Choroid plexus epithelial cell (primary cell): ENCODE results near the gene DCP1A.
"Not testable (repeated sequence)": the region's sequence is repeated elsewhere in the genome, so short reads cannot be mapped to it uniquely, and the experiment has no call there.

Experiments
- DNase-seq: peaks from one replicate; pipeline ENCODE4 v3.0.0-alpha.2; 2010; ENCODE audit warnings: low read depth
- H3K4me3 ChIP-seq: 2 replicates; pipeline ENCODE4 v1.5.1; 2011; ENCODE audit warnings: low read depth, mild to moderate bottlenecking, control low read depth, low read length, moderate library complexity
- TF ChIP-seq, protein P1 (sequence below): conservative IDR thresholded peaks from 2 replicates; pipeline ENCODE4 v1.5.1; 2011; ENCODE audit warnings: low read depth, mild to moderate bottlenecking, control low read depth, inconsistent platforms, low read length, moderate library complexity

DCP1A gene

GRCh38 chr3:53331871-53332270 lies 15.5 kb downstream of the DCP1A start:
- no peak overlapping the region for H3K4me3 ChIP-seq
- TF ChIP-seq, protein P1, sequence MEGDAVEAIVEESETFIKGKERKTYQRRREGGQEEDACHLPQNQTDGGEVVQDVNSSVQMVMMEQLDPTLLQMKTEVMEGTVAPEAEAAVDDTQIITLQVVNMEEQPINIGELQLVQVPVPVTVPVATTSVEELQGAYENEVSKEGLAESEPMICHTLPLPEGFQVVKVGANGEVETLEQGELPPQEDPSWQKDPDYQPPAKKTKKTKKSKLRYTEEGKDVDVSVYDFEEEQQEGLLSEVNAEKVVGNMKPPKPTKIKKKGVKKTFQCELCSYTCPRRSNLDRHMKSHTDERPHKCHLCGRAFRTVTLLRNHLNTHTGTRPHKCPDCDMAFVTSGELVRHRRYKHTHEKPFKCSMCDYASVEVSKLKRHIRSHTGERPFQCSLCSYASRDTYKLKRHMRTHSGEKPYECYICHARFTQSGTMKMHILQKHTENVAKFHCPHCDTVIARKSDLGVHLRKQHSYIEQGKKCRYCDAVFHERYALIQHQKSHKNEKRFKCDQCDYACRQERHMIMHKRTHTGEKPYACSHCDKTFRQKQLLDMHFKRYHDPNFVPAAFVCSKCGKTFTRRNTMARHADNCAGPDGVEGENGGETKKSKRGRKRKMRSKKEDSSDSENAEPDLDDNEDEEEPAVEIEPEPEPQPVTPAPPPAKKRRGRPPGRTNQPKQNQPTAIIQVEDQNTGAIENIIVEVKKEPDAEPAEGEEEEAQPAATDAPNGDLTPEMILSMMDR, result no peak
- no peak for DNase-seq

GRCh38 chr3:53329897-53330296 lies 17.4 kb downstream of the DCP1A start:
- H3K4me3 ChIP-seq, result no peak overlapping the region
- DNase-seq, result no peak
- TF ChIP-seq, protein P1, result no peak

GRCh38 chr3:53328746-53329145 lies 18.6 kb downstream of the DCP1A start:
- DNase-seq, result no peak
- no peak overlapping the region for H3K4me3 ChIP-seq
- TF ChIP-seq, protein P1, result no peak

- not testable (repeated sequence) for H3K4me3 ChIP-seq
- DNase-seq, result peak; percentile 43
Measured at GRCh38 chr3:53327986-53328385, 19.4 kb downstream of the DCP1A start.

- TF ChIP-seq, protein P1, result no peak
- no peak overlapping the region for H3K4me3 ChIP-seq
- no peak for DNase-seq
Measured at GRCh38 chr3:53324105-53324504, 23.2 kb downstream of the DCP1A start.

GRCh38 chr3:53320697-53321096 lies 26.6 kb downstream of the DCP1A start:
- DNase-seq, result peak; percentile 69
- H3K4me3 ChIP-seq, result no peak overlapping the region
- TF ChIP-seq, protein P1, result no peak

DNA sequence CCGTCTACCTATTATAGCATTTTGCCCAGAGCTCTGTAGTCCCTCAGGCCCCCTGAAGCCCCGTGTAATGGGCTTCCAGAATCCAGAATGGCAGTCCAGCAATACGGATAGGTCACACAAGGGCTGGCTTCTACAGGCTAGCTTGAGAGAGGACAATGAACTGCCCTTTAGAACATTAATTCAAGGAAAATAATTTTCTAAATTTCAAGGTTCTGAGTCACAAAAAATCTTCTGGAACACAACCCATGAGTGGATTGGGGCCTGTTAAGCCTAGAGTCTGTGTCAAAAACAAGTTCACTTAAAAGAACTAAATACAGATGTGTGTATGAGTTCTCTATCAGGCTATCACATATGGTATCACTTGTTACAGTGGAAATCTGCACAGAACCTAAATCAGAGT lies 28.8 kb downstream of the DCP1A start:
- DNase-seq, result peak; percentile 69
- H3K4me3 ChIP-seq, result no peak overlapping the region
- TF ChIP-seq, protein P1, result no peak

GRCh38 chr3:53312832-53313231 lies 34.5 kb downstream of the DCP1A start:
- DNase-seq, result no peak
- H3K4me3 ChIP-seq, result no peak overlapping the region
- TF ChIP-seq, protein P1, result no peak
